ENCODE results near the gene CELF2. TPM values are rescaled to one million over a fixed set of nuclear protein-coding genes. Genes with fewer than 3 reads are reported as not detected.

CELF2 gene
- total and polyA plus RNA-seq, 4 donors, result 43.3 to 65.6 (median 50.1) TPM

DNA sequence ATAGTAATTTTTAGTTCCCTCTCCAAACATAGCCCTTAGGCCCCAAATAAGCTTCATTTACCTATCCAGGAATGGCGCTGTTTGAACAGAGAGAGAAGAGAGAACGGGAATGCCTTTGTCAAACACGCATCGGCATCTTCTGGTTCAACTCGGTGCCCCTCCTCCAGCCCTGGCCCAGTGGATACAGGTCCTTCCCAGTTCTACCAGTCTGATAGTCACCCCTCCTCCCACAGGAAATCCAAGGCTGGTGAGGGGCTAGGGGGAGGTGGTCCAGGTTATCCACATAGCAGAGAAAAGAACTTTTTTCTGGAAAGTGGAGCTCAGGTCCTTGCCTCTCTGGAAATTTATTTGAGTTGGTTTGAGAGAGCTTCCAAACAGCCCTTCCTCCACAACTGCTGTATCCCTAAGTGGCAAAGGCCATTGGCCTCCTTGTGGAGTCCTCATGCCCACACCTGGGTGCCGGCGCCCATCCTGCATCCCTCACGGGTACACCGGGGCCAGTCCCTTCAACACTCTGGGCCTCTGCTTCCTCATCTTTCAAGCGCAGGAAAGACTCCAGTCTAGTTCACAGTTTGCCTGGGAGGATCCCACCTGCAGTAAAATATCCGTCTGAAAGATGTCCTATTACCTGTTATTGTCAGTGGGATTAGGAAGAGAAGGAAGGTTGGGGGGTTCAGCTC, 287.4 kb downstream of the CELF2 start:
- no peak overlapping the region for H3K4me3 ChIP-seq (ENCODE audit: low read depth, low read length)

DNA sequence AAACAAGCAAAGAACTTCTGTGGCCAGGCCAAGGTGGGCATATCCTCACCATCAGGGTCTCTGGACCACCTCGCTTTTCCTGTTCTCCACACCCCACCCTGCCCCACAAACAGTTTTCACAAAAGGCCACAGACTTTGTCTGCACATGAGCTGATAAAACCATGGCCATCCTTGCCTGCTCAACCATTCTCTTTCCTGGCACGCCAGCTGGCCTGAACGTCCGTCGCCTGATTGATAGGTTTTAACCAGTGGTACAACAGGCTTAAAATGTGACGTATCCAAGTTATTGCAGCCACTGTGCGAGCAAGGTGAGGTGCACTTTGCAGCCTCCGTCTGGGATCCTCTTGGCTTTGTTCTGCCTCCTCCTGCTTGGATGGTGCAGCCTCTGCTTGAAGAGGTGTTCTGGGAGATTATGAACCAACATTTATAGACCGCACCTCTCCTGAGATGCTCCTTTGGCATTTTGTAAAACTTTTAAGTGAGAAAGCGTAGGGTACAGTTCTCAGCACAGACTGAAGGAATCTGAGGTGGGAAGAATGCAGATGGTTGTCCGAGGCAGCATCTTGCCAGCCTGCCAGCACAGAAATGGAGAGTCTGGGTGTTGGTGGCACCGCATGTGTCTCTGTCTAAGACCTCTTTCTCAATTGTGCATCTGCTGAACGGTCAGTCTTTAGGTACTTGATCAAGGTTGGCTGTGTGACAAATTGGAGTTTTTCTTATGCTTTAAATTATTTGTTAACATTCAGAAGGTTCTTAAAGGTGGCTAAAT, 288.3 kb downstream of the CELF2 start:
- 94% methylated on average over 12 of the region's 13 CpGs for WGBS (ENCODE audit: insufficient coverage)
- no peak overlapping the region for H3K27ac ChIP-seq (ENCODE audit: low read depth, low read length)
- no peak overlapping the region for H3K4me3 ChIP-seq (ENCODE audit: low read depth, low read length)
- H3K36me3 ChIP-seq (ENCODE audit: control insufficient read depth, insufficient read depth, low read length), result peaks cover 39% of the 10 kb centered on the region
- no peak for DNase-seq (ENCODE audit: low read depth in 4 of 6, low spot score in 6 of 6)
- peaks cover 15% of the 10 kb centered on the region for H3K4me1 ChIP-seq (ENCODE audit: control insufficient read depth, insufficient read depth, low read length)
- no peaks in the 10 kb centered on the region for H3K27me3 ChIP-seq (ENCODE audit: control insufficient read depth, insufficient read depth, low read length)
- peaks cover 7% of the 10 kb centered on the region for H3K9me3 ChIP-seq (ENCODE audit: control insufficient read depth, insufficient read depth, low read length)

More for the DNA sequence above, 287.4 kb downstream of the CELF2 start:
- no peaks in the 10 kb centered on the region for H3K27me3 ChIP-seq (ENCODE audit: control insufficient read depth, insufficient read depth, low read length)
- no peak overlapping the region for H3K27ac ChIP-seq (ENCODE audit: low read depth, low read length)
- H3K9me3 ChIP-seq (ENCODE audit: control insufficient read depth, insufficient read depth, low read length), result peaks cover 7% of the 10 kb centered on the region
- DNase-seq (ENCODE audit: low read depth in 4 of 6, low spot score in 6 of 6), result no peak
- WGBS (ENCODE audit: insufficient coverage), result 96% methylated on average over 6 of the region's 11 CpGs
- peaks cover 42% of the 10 kb centered on the region for H3K36me3 ChIP-seq (ENCODE audit: control insufficient read depth, insufficient read depth, low read length)
- peaks cover 19% of the 10 kb centered on the region for H3K4me1 ChIP-seq (ENCODE audit: control insufficient read depth, insufficient read depth, low read length)

DNA sequence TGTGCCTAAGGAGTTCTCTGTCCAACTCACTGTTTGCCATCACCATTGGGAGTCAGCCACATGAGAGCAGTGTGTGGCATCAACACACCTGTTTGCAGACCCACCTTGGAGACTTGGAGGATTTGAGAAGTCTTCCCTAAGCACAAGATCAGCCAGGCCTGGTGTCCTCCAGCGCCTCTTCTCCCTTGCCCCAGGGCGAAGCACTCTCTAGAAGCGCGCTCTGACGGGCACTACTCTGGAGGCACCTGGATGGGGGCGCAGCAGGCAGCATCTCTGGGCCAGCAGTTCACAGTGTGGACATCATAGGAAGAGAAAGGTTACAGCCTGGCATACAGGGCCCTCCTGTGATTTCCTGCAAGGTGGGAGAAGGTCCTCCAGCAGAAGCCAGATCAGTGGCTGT, 289.3 kb downstream of the CELF2 start:
- H3K4me1 ChIP-seq (ENCODE audit: control insufficient read depth, insufficient read depth, low read length), result peaks cover 9% of the 10 kb centered on the region
- DNase-seq (ENCODE audit: low read depth in 4 of 6, low spot score in 6 of 6), result no peak
- H3K27me3 ChIP-seq (ENCODE audit: control insufficient read depth, insufficient read depth, low read length), result no peaks in the 10 kb centered on the region
- H3K4me3 ChIP-seq (ENCODE audit: low read depth, low read length), result no peak overlapping the region
- no peak overlapping the region for H3K27ac ChIP-seq (ENCODE audit: low read depth, low read length)
- H3K36me3 ChIP-seq (ENCODE audit: control insufficient read depth, insufficient read depth, low read length), result peaks cover 32% of the 10 kb centered on the region
- H3K9me3 ChIP-seq (ENCODE audit: control insufficient read depth, insufficient read depth, low read length), result peaks cover 7% of the 10 kb centered on the region
- 100% methylated on average over 6 of the region's 6 CpGs for WGBS (ENCODE audit: insufficient coverage)

GRCh38 chr10:11307937-11308336, 290.3 kb downstream of the CELF2 start:
- no peak overlapping the region for H3K27ac ChIP-seq (ENCODE audit: low read depth, low read length)
- H3K27me3 ChIP-seq (ENCODE audit: control insufficient read depth, insufficient read depth, low read length), result no peaks in the 10 kb centered on the region
- H3K4me3 ChIP-seq (ENCODE audit: low read depth, low read length), result no peak overlapping the region
- H3K36me3 ChIP-seq (ENCODE audit: control insufficient read depth, insufficient read depth, low read length), result peaks cover 27% of the 10 kb centered on the region
- no peak for DNase-seq (ENCODE audit: low read depth in 4 of 6, low spot score in 6 of 6)
- peaks cover 7% of the 10 kb centered on the region for H3K9me3 ChIP-seq (ENCODE audit: control insufficient read depth, insufficient read depth, low read length)
- H3K4me1 ChIP-seq (ENCODE audit: control insufficient read depth, insufficient read depth, low read length), result peaks cover under 1% of the 10 kb centered on the region
- whole genome bisulfite sequencing (ENCODE audit: insufficient coverage), result no CpG with 5 or more reads among the region's 1 CpG

DNA sequence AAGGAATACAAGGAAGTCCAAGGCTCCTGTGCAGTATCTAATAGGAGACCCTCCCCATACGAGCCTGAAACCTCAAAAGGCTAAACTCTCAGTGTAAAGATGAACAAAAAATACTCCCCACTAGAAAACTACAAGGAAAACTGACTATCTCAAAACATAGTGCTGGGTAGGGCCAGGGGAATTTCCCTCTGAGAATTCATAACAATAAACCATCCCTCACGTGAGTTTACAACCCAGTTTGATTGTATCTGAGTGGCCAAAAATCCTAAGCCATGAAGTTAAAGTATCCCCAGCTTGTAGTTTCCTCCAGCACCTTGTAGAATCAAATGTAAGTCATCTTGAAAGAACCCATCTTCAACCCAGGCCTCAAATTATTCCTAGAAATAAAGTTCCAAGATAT, 293.4 kb downstream of the CELF2 start:
- DNase-seq (ENCODE audit: low read depth in 4 of 6, low spot score in 6 of 6), result no peak
- WGBS (ENCODE audit: insufficient coverage), result 100% methylated on average over 1 of the region's 2 CpGs
- Histone ChIP-seq H3K36me3 (ENCODE audit: control insufficient read depth, insufficient read depth, low read length) (peaks cover 26% of the 10 kb centered on the region), H3K4me1 (ENCODE audit: control insufficient read depth, insufficient read depth, low read length) (no peaks in the 10 kb centered on the region), H3K9me3 (ENCODE audit: control insufficient read depth, insufficient read depth, low read length) (peaks cover 7% of the 10 kb centered on the region), H3K27me3 (ENCODE audit: control insufficient read depth, insufficient read depth, low read length) (no peaks in the 10 kb centered on the region), H3K27ac (ENCODE audit: low read depth, low read length) (no peak overlapping the region), H3K4me3 (ENCODE audit: low read depth, low read length) (no peak overlapping the region)

DNA sequence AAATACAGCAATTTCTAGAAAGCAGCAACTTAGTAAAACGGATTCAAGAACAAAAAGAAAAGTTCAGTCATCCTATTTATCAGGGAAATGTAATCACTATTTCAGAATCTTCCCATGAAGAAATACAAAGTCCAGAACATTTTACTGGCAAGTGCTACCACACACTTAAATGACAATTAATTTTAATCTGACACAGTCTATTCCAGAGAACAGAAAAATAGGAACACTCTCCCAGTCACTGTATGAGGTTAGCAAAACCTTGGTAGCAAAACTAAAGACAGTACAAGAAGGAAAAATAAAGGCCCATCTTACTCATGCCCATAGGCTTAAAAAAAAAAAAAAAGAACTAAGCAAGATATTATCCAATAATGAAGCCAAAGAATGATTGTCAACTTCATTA, 295.8 kb downstream of the CELF2 start:
- no CpG with 5 or more reads among the region's 1 CpG for WGBS (ENCODE audit: insufficient coverage)
- no peaks in the 10 kb centered on the region for H3K27me3 ChIP-seq (ENCODE audit: control insufficient read depth, insufficient read depth, low read length)
- H3K27ac ChIP-seq (ENCODE audit: low read depth, low read length), result no peak overlapping the region
- no peaks in the 10 kb centered on the region for H3K4me1 ChIP-seq (ENCODE audit: control insufficient read depth, insufficient read depth, low read length)
- H3K9me3 ChIP-seq (ENCODE audit: control insufficient read depth, insufficient read depth, low read length), result peaks cover 2% of the 10 kb centered on the region
- DNase-seq (ENCODE audit: low read depth in 4 of 6, low spot score in 6 of 6), result no peak
- no peak overlapping the region for H3K4me3 ChIP-seq (ENCODE audit: low read depth, low read length)
- peaks cover 26% of the 10 kb centered on the region for H3K36me3 ChIP-seq (ENCODE audit: control insufficient read depth, insufficient read depth, low read length)

GRCh38 chr10:11317936-11318670, 300.4 kb downstream of the CELF2 start:
- no peak overlapping the region for H3K27ac ChIP-seq (ENCODE audit: low read depth, low read length)
- H3K9me3 ChIP-seq (ENCODE audit: control insufficient read depth, insufficient read depth, low read length), result no peaks in the 10 kb centered on the region
- WGBS (ENCODE audit: insufficient coverage), result 78% methylated on average over 3 of the region's 7 CpGs
- no peak overlapping the region for H3K4me3 ChIP-seq (ENCODE audit: low read depth, low read length)
- no peak for DNase-seq (ENCODE audit: low read depth in 4 of 6, low spot score in 6 of 6)
- H3K4me1 ChIP-seq (ENCODE audit: control insufficient read depth, insufficient read depth, low read length), result peaks cover 5% of the 10 kb centered on the region
- no peaks in the 10 kb centered on the region for H3K27me3 ChIP-seq (ENCODE audit: control insufficient read depth, insufficient read depth, low read length)
- H3K36me3 ChIP-seq (ENCODE audit: control insufficient read depth, insufficient read depth, low read length), result peaks cover 50% of the 10 kb centered on the region

- Histone ChIP-seq H3K27ac (ENCODE audit: low read depth, low read length) (no peak overlapping the region), H3K4me1 (ENCODE audit: control insufficient read depth, insufficient read depth, low read length) (peaks cover 5% of the 10 kb centered on the region), H3K9me3 (ENCODE audit: control insufficient read depth, insufficient read depth, low read length) (no peaks in the 10 kb centered on the region), H3K27me3 (ENCODE audit: control insufficient read depth, insufficient read depth, low read length) (no peaks in the 10 kb centered on the region), H3K36me3 (ENCODE audit: control insufficient read depth, insufficient read depth, low read length) (peaks cover 48% of the 10 kb centered on the region), H3K4me3 (ENCODE audit: low read depth, low read length) (no peak overlapping the region)
- no peak for DNase-seq (ENCODE audit: low read depth in 4 of 6, low spot score in 6 of 6)
- WGBS (ENCODE audit: insufficient coverage), result 83% methylated on average over 22 of the region's 26 CpGs
These were observed 301.3 kb downstream of the CELF2 start for GRCh38 chr10:11318826-11319598.

DNA sequence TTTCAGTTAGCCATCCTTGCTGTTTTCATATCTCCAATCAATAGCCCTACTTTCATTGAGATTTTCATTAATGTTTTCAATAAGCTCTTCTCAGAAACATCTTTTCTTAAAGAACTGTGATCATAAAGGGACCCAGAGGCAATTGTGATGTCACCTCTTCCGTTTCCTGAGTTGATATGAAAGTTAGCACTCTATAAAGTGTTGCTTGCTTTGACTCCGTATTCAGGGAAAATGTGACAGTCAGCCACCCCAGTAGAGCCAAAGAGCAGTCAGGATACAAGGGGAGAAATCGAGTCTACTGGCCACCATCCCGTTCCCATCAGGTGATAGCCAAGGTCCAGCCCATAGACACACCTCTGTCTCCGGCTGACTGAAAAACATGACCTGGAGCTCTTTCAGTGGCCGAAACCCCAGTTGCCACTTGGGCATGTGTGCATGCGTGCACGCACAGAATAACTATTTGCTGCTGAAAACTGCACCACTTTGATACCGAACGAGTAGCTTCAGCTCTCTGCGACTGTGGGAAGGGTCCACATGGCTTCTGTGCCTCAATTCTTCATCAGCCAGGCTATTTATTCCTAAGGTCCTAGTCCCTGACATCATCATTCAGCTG, 302.4 kb downstream of the CELF2 start:
- Histone ChIP-seq H3K4me1 (ENCODE audit: control insufficient read depth, insufficient read depth, low read length) (peaks cover 10% of the 10 kb centered on the region), H3K4me3 (ENCODE audit: low read depth, low read length) (no peak overlapping the region), H3K27me3 (ENCODE audit: control insufficient read depth, insufficient read depth, low read length) (no peaks in the 10 kb centered on the region), H3K9me3 (ENCODE audit: control insufficient read depth, insufficient read depth, low read length) (no peaks in the 10 kb centered on the region), H3K36me3 (ENCODE audit: control insufficient read depth, insufficient read depth, low read length) (peaks cover 43% of the 10 kb centered on the region), H3K27ac (ENCODE audit: low read depth, low read length) (no peak overlapping the region)
- 94% methylated on average over 10 of the region's 11 CpGs for WGBS (ENCODE audit: insufficient coverage)
- DNase-seq (ENCODE audit: low read depth in 4 of 6, low spot score in 6 of 6), result no peak

Measured in spinal cord (tissue), 10 donors.